Hematopoietic multipotent progenitor cell (in vitro differentiated cells): ENCODE results near the gene UPF2. TPM values are rescaled to one million over a fixed set of nuclear protein-coding genes. Genes with fewer than 3 reads are reported as not detected.
A peak's percentile ranks its signal among the peaks of the same experiment; 100 is the strongest.
"Not testable (repeated sequence)": the region's sequence is repeated elsewhere in the genome, so short reads cannot be mapped to it uniquely, and the experiment has no call there.

ENCODE experiments used
- DNase-seq, 3 donors: peaks; one replicate each; pipeline ENCODE4 v3.0.0-alpha.2; 2011 to 2015; ENCODE audit warnings: low read depth in 2 of 3, low spot score in 2 of 3
- total RNA-seq: library from RNA; depleted of rRNA; stranded (reverse); fragments of >200 nt; gene quantifications from one replicate; pipeline ENCODE4 v1.2.3, GENCODE V29; 2012

The UPF2 gene
- total RNA-seq, 1 donor: 12.1 TPM

GRCh38 chr10:11910102-11910501 lies 132.5 kb downstream of the UPF2 start:
- no peak for DNase-seq

GRCh38 chr10:11909618-11910017 lies 133.0 kb downstream of the UPF2 start:
- DNase-seq: no peak

- no peak for DNase-seq
Measured at GRCh38 chr10:11908991-11909390, 133.6 kb downstream of the UPF2 start.

GRCh38 chr10:11908536-11908935 lies 134.1 kb downstream of the UPF2 start:
- DNase-seq: no peak

- DNase-seq: no peak
Measured at GRCh38 chr10:11907914-11908313, 134.7 kb downstream of the UPF2 start.

GRCh38 chr10:11906714-11907113 lies 135.9 kb downstream of the UPF2 start:
- no peak for DNase-seq

GRCh38 chr10:11902646-11903045 lies 140.0 kb downstream of the UPF2 start:
- DNase-seq: no peak

GRCh38 chr10:11901833-11902475 lies 140.7 kb downstream of the UPF2 start:
- DNase-seq: peak in 2 of 3 donors; percentile 41 to 48

GRCh38 chr10:11901454-11901832 lies 141.2 kb downstream of the UPF2 start:
- no peak for DNase-seq

GRCh38 chr10:11901036-11901301 lies 141.6 kb downstream of the UPF2 start:
- no peak for DNase-seq

GRCh38 chr10:11899067-11899876 lies 143.3 kb downstream of the UPF2 start:
- DNase-seq: no peak

- no peak for DNase-seq
Measured at GRCh38 chr10:11898372-11899066, 144.1 kb downstream of the UPF2 start.

- no peak for DNase-seq
Measured at GRCh38 chr10:11898033-11898371, 144.6 kb downstream of the UPF2 start.

GRCh38 chr10:11896549-11897200 lies 145.9 kb downstream of the UPF2 start:
- peak in 1 of 3 donors; percentile 28 for DNase-seq

- no peak for DNase-seq
Measured at GRCh38 chr10:11895598-11895997, 147.0 kb downstream of the UPF2 start.

- DNase-seq: no peak
Measured at GRCh38 chr10:11895108-11895466, 147.5 kb downstream of the UPF2 start.

- DNase-seq: no peak
Measured at GRCh38 chr10:11894381-11895107, 148.1 kb downstream of the UPF2 start.

- no peak for DNase-seq
Measured at GRCh38 chr10:11893749-11894278, 148.8 kb downstream of the UPF2 start.

- no peak for DNase-seq
Measured at GRCh38 chr10:11891776-11892486, 150.7 kb downstream of the UPF2 start.

- DNase-seq: not testable (repeated sequence)
Measured at GRCh38 chr10:11889263-11889662, 153.3 kb downstream of the UPF2 start.
